ENCODE results near the gene VPS41.

Gene VPS41

GRCh38 chr7:38934536-38934935 is 25.5 kb upstream of the VPS41 start:
- TF ChIP-seq TAF1 (IDR thresholded peaks at IDR 0.05; ENCODE audit: borderline replicate concordance, low read depth, low read length) (no peak), POLR2AphosphoS5 (IDR thresholded peaks at IDR 0.05; ENCODE audit: low read depth, low read length) (no peak), POLR2A (IDR thresholded peaks at IDR 0.05; ENCODE audit: low read depth, low read length) (no peak)

DNA sequence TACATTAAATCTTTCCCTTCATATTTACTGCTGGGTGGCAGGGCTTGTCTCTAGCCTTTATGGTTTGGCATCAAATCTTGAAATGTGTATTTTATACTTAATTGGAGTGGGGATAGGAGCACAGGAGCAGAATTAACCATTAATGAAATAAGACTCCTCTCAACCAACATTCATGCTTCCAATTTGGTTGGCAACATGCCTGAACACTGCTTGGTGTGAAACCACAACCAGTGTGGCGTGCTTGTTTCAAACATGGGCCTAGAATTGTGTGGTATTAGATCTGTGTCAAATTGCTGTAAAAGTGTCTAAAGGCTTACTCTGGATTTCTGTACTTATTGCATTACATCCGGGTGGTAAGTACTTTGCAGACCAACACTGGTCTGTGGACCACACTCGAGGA is 25.1 kb upstream of the VPS41 start:
- TF ChIP-seq TAF1 (IDR thresholded peaks at IDR 0.05; ENCODE audit: borderline replicate concordance, low read depth, low read length) (no peak), POLR2A (IDR thresholded peaks at IDR 0.05; ENCODE audit: low read depth, low read length) (no peak), POLR2AphosphoS5 (IDR thresholded peaks at IDR 0.05; ENCODE audit: low read depth, low read length) (no peak)
- FAIRE-seq, result no peak
- no peak for DNase-seq (ENCODE audit: insufficient read length)

More at GRCh38 chr7:38934536-38934935, 25.5 kb upstream of the VPS41 start:
- no peak for FAIRE-seq
- no peak for DNase-seq (ENCODE audit: insufficient read length)

GRCh38 chr7:38932509-38933168 is 23.6 kb upstream of the VPS41 start:
- no peak for TF ChIP-seq TAF1 (IDR thresholded peaks at IDR 0.05; ENCODE audit: borderline replicate concordance, low read depth, low read length)
- TF ChIP-seq POLR2AphosphoS5 (IDR thresholded peaks at IDR 0.05; ENCODE audit: low read depth, low read length), result no peak
- no peak for TF ChIP-seq POLR2A (IDR thresholded peaks at IDR 0.05; ENCODE audit: low read depth, low read length)
- peak; percentile 24 for FAIRE-seq

DNA sequence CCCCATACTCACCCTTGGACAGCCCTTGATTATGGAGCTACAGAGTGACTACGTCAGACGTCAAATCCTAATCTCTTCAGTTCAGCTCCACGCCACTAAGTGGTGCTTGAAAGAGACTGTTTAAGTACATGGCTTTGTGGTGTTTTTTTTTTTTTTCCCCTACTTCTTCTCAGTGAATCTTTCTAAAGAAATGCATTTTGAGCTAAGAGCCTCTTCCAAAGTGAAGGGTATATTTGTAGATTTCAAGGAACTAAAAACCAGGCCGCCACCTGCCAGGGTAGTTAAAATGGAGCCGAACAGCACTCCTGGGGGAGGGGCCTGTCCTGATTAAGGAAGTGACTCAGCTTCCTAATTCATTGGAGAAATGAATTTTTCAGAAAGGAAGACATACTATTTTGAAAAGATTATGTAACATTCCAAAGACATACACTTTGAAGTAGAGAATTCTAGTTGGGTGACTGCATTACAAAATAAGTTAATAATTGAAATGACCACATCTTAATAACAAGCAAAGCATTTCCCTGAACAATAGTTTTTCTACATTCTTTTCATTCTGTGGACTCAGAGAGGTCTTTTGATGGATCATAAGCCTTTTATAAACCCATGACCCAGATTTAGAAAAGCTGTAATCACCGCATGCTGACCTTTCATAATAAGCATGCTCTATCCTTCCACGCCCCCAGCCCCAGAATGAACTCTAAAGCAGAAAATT is 20.6 kb upstream of the VPS41 start:
- FAIRE-seq, result no peak
- TF ChIP-seq POLR2AphosphoS5 (IDR thresholded peaks at IDR 0.05; ENCODE audit: low read depth, low read length) (no peak), TAF1 (IDR thresholded peaks at IDR 0.05; ENCODE audit: borderline replicate concordance, low read depth, low read length) (no peak), POLR2A (IDR thresholded peaks at IDR 0.05; ENCODE audit: low read depth, low read length) (no peak)
- no peak for DNase-seq (ENCODE audit: insufficient read length)

More at GRCh38 chr7:38932509-38933168, 23.6 kb upstream of the VPS41 start:
- no peak for DNase-seq (ENCODE audit: insufficient read length)

DNA sequence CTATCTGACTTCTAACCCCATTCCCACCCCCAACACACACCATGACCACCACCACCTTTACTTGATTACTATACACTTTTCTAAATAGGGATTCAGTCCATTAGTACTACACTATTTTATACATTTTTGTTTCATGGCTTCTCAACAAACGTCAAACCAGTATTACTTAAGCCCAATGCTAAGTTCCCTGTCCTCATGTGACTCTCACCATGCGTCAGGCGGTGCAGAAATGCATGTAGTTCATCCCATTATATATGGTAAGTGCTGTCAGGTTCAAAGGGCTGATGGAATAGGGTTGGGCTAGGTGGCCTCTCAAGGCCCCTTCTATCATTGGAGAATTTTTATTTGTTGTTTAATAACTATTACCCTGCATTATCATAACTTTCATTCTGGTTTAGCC is 19.5 kb upstream of the VPS41 start:
- DNase-seq (ENCODE audit: insufficient read length), result no peak
- FAIRE-seq, result no peak
- TF ChIP-seq POLR2A (IDR thresholded peaks at IDR 0.05; ENCODE audit: low read depth, low read length) (no peak), POLR2AphosphoS5 (IDR thresholded peaks at IDR 0.05; ENCODE audit: low read depth, low read length) (no peak), TAF1 (IDR thresholded peaks at IDR 0.05; ENCODE audit: borderline replicate concordance, low read depth, low read length) (no peak)

DNA sequence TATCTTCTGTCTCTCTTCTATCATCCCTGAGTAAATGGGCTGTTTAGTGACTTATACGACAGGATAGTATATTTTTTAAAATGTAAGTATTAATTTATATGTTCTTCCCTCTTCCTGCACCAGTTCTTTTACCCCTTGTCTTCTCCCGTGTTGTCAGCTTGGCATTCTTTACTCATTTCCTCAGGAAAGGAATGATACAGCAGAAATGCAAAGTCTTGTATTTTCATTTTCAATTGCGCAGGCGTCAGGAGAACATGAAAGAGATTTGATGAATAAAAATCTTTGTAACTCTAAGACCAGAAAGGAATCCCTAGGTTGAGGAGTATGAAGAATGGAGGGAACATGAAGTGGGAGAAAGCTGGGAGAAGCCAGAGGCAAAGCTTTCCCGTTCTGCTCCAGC is 18.8 kb upstream of the VPS41 start:
- DNase-seq (ENCODE audit: insufficient read length) (no peak), FAIRE-seq (no peak)
- TF ChIP-seq TAF1 (IDR thresholded peaks at IDR 0.05; ENCODE audit: borderline replicate concordance, low read depth, low read length) (no peak), POLR2AphosphoS5 (IDR thresholded peaks at IDR 0.05; ENCODE audit: low read depth, low read length) (no peak), POLR2A (IDR thresholded peaks at IDR 0.05; ENCODE audit: low read depth, low read length) (no peak)

DNA sequence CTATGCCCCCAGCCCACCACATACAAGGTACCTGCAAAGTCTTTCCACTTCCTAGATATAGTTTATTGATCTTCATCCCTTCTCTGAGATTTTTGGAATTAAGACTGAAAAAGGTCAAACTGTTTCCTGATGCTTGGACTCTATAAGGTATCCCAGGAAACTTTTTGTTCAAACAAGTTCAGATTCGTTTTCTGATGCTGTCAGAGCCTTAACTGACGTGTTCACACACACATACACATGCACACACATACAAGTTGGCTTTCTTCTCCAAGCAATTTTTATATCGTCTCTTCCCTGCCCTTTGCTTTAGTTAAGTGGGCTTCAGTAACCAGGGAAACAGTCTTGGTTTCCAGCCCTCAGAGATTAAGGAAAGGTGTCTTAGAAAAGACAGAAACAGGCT is 11.7 kb upstream of the VPS41 start:
- TF ChIP-seq POLR2A (IDR thresholded peaks at IDR 0.05; ENCODE audit: low read depth, low read length) (no peak), TAF1 (IDR thresholded peaks at IDR 0.05; ENCODE audit: borderline replicate concordance, low read depth, low read length) (no peak), POLR2AphosphoS5 (IDR thresholded peaks at IDR 0.05; ENCODE audit: low read depth, low read length) (no peak)
- DNase-seq (ENCODE audit: insufficient read length) (no peak), FAIRE-seq (no peak)

- no peak for DNase-seq (ENCODE audit: insufficient read length)
- no peak for FAIRE-seq
- TF ChIP-seq TAF1 (IDR thresholded peaks at IDR 0.05; ENCODE audit: borderline replicate concordance, low read depth, low read length), result no peak
- no peak for TF ChIP-seq POLR2AphosphoS5 (IDR thresholded peaks at IDR 0.05; ENCODE audit: low read depth, low read length)
- no peak for TF ChIP-seq POLR2A (IDR thresholded peaks at IDR 0.05; ENCODE audit: low read depth, low read length)
These were observed 7.4 kb upstream of the VPS41 start for GRCh38 chr7:38916396-38916795.

- TF ChIP-seq POLR2A (IDR thresholded peaks at IDR 0.05; ENCODE audit: low read depth, low read length) (no peak), TAF1 (IDR thresholded peaks at IDR 0.05; ENCODE audit: borderline replicate concordance, low read depth, low read length) (no peak), POLR2AphosphoS5 (IDR thresholded peaks at IDR 0.05; ENCODE audit: low read depth, low read length) (no peak)
- no peak for DNase-seq (ENCODE audit: insufficient read length)
- FAIRE-seq, result no peak
These were observed 879 bp upstream of the VPS41 start for GRCh38 chr7:38909870-38910269.

DNA sequence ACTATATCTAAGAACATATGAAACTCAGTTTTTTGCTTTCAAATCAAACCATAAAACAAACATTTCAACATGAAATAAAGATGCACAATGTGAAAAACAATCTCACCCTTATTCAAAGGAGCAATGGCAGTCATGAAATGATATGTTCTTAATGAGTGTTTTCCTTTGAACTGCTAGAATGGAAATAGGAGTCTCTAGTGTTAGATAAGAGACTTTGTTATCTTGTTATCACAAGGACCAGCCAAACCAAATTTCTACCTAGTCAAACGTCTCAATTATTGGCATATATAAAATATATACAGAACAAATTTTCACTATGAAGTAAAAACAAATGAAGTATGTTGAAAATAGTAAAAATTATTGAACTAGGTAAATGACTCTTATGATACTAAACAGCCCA is 1.2 kb downstream of the VPS41 start:
- TF ChIP-seq POLR2AphosphoS5 (IDR thresholded peaks at IDR 0.05; ENCODE audit: low read depth, low read length), result no peak
- no peak for TF ChIP-seq TAF1 (IDR thresholded peaks at IDR 0.05; ENCODE audit: borderline replicate concordance, low read depth, low read length)
- TF ChIP-seq POLR2A (IDR thresholded peaks at IDR 0.05; ENCODE audit: low read depth, low read length), result no peak
- FAIRE-seq (peak; percentile 40), DNase-seq (ENCODE audit: insufficient read length) (no peak)

DNA sequence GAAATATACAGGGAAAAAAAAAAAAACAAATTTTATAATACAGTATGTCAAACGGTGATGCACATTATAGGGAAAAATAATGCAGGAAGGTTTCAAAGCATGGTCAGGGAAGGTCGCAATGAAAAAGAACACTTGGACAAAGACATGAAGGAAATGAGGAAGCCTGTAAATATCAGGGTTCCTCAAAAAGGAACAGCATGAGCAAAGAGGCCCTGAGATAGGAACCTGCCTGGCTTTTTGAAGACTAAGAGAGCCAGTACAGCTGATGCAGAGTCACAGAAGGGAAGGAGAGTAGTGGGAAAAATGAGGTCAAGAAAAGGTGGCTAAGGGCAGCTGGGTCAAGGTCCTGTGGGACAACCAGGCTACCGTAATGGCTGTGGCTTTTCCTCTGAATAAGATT is 1.9 kb downstream of the VPS41 start:
- TF ChIP-seq TAF1 (IDR thresholded peaks at IDR 0.05; ENCODE audit: borderline replicate concordance, low read depth, low read length) (no peak), POLR2A (IDR thresholded peaks at IDR 0.05; ENCODE audit: low read depth, low read length) (no peak)
- no peak for FAIRE-seq
- DNase-seq (ENCODE audit: insufficient read length), result no peak

Data from GM12892 (cell line).